PC-9 (cell line): ENCODE measurements around the gene TMEM120B.

Experiments used
- CTCF ChIP-seq: fragments of 200-600 bp; sonication (generic); conservative IDR thresholded peaks from 2 replicates; pipeline ENCODE4 v1.6.1; 2017; ENCODE audit warnings: mixed run types, antibody characterized with exemption, mild to moderate bottlenecking, moderate library complexity
- EZH2 ChIP-seq: fragments of 200-600 bp; sonication (generic); IDR thresholded peaks from 2 replicates; pipeline ENCODE4 v1.8.0; 2017; ENCODE audit warnings: antibody characterized with exemption, low read depth

GRCh38 chr12:121774968-121775474, 62.5 kb downstream of the TMEM120B start:
- TF ChIP-seq CTCF = no peak
- no peak for TF ChIP-seq EZH2
